Body of pancreas (tissue), 4 donors: ENCODE results near the gene RIMKLA. TPM values are rescaled to one million over a fixed set of nuclear protein-coding genes. Genes with fewer than 3 reads are reported as not detected.
A peak's percentile ranks its signal among the peaks of the same experiment; 100 is the strongest.

Source experiments
- ATAC-seq: fragments of 150-250 bp; one replicate; pipeline ENCODE4 v1.9.1; 2016
- DNase-seq, 4 donors: peaks; one replicate each; pipeline ENCODE4 v3.0.0-alpha.2; 2019
- H3K27ac ChIP-seq, 4 donors: fragments of 200-600 bp; sonication (generic); 1 replicate in 3 of 4; 2 replicates in 1 of 4; pipeline versions ENCODE4 v1.5.1 to v1.6.1; 2016 to 2019; ENCODE audit warnings: mild to moderate bottlenecking in 1 of 4, mixed read lengths in 1 of 4, moderate library complexity in 1 of 4
- H3K27me3 ChIP-seq, 2 donors: fragments of 200-600 bp; sonication (generic); one replicate each; pipeline ENCODE4 v1.6.0; 2016; ENCODE audit warnings: mild to moderate bottlenecking in 1 of 2
- H3K36me3 ChIP-seq, 2 donors: fragments of 200-600 bp; sonication (generic); replicated peaks in 1 of 2; 2 replicates each; pipeline ENCODE4 v1.5.1; 2016; ENCODE audit warnings: low read depth in 2 of 2; ENCODE audit not compliant: insufficient read depth in 1 of 2
- H3K4me1 ChIP-seq: fragments of 200-600 bp; sonication (generic); one replicate; pipeline ENCODE4 v1.6.0; 2016
- H3K4me3 ChIP-seq, 2 donors: fragments of 200-600 bp; sonication (generic); 1 replicate in 1 of 2; 2 replicates in 1 of 2; pipeline ENCODE4 v1.5.1; 2016 to 2019
- H3K9me3 ChIP-seq, 3 donors: fragments of 200-600 bp; sonication (generic); 1 replicate in 2 of 3; 2 replicates in 1 of 3; pipeline ENCODE4 v1.5.1; 2016
- POLR2A ChIP-seq, 3 donors: fragments of 450-650 bp; IDR thresholded peaks; one replicate each; pipeline ENCODE4 v1.6.1; 2016; ENCODE audit warnings: antibody characterized with exemption in 3 of 3, mild to moderate bottlenecking in 2 of 3
- WGBS, 2 donors: methylation state at CpG; one replicate each; pipeline ENCODE4 v1.1.5; 2017; 5-methylcytosine and 5-hydroxymethylcytosine counted together
- intact Hi-C: fragments of 100-400 bp; cut with DNase I; formaldehyde crosslinking; loops from one replicate; pipeline ENCODE4 v1.15.1; 2023
- total RNA-seq, 2 donors: library from RNA; depleted of rRNA; stranded (reverse); fragments of >200 nt; gene quantifications; one replicate each; pipeline ENCODE4 v1.1.0, GENCODE V29; 2016
- TF ChIP-seq, protein P1 (sequence below), 7 experiments: fragments of 450-650 bp in 4 of 7; fragments of 200-600 bp in 3 of 7; sonication (generic) in 3 of 7; IDR thresholded peaks; one replicate each; pipeline ENCODE4 v1.5.1; 2016 to 2019; ENCODE audit warnings: antibody characterized with exemption in 7 of 7

The RIMKLA gene
- total RNA-seq, 2 donors from 2014 or later = 0.99 to 1.6 TPM

DNA sequence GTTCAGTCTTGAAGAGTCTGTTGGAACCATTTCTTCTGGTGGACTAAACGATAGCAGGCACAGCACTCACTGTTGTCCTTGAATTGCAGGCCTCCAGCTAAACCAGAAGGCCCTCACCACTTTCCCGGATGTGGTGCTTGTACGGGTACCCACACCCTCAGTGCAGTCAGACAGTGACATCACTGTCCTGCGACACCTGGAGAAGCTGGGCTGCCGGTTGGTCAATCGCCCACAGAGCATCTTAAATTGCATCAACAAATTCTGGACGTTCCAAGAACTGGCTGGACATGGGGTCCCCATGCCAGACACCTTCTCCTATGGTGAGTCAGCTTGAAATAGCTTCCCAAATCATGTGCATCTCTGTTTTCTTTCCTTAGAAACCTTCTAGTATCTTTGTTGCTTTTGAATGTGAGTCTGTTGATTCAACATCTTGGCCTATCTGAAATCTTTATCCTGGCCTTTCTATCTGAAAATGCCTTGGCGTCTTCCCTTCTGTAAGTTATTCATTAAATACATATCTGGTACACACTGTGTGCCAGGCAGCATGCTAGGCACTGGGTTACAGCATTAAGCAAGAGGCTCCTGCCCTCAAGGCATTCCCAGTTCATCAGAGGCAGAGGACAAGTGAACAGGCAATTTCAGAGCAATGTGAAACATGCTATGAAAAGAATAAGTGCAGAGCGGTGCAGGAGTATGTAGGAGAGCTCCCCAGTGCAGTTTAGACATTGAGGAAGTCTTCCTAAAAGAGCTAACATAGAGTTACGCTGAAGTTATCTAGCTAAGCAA lies 18.9 kb downstream of the RIMKLA start:
- Histone ChIP-seq H3K9me3 (no peaks in the 10 kb centered on the region), H3K27me3 (no peaks in the 10 kb centered on the region), H3K4me1 (no peaks in the 10 kb centered on the region), H3K36me3 (no peaks in the 10 kb centered on the region), H3K27ac (no peak overlapping the region), H3K4me3 (no peak overlapping the region)
- TF ChIP-seq, protein P1, sequence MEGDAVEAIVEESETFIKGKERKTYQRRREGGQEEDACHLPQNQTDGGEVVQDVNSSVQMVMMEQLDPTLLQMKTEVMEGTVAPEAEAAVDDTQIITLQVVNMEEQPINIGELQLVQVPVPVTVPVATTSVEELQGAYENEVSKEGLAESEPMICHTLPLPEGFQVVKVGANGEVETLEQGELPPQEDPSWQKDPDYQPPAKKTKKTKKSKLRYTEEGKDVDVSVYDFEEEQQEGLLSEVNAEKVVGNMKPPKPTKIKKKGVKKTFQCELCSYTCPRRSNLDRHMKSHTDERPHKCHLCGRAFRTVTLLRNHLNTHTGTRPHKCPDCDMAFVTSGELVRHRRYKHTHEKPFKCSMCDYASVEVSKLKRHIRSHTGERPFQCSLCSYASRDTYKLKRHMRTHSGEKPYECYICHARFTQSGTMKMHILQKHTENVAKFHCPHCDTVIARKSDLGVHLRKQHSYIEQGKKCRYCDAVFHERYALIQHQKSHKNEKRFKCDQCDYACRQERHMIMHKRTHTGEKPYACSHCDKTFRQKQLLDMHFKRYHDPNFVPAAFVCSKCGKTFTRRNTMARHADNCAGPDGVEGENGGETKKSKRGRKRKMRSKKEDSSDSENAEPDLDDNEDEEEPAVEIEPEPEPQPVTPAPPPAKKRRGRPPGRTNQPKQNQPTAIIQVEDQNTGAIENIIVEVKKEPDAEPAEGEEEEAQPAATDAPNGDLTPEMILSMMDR (IDR thresholded peaks at IDR 0.05) = no peak
- TF ChIP-seq POLR2A (IDR thresholded peaks at IDR 0.05) = no peak
- no peak for ATAC-seq
- WGBS, 2 donors = 78 to 86% methylated on average over 10 of the region's 10 CpGs
- intact Hi-C loops = no loop called here
- no peak for DNase-seq

DNA sequence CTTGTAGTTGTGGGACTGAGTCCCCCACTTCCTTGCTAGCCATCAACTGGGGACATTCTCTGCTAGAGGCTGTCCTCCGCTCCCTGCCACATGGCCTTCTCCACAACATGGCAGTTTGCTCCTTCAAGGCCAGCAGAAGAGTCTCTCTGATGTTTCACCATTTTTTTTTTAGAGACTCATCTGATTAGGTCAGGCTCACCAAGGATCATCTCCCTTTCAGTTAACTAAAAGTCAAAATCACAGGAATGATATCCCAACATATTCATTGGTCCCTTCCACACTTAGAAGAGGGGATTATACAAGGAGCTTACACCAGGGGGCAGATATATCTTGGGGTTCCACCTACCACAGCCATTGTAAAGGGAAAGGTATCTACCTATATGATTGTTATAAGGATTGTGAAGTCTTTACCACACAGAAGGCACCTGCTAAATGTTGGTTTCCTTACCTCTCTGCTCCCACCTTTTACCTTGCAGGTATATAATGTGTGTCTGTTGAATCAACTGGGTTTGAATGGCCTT lies 23.3 kb downstream of the RIMKLA start:
- no peak overlapping the region for H3K4me3 ChIP-seq
- no peaks in the 10 kb centered on the region for H3K27me3 ChIP-seq
- no peak overlapping the region for H3K27ac ChIP-seq
- H3K4me1 ChIP-seq = no peaks in the 10 kb centered on the region
- H3K9me3 ChIP-seq = no peaks in the 10 kb centered on the region
- intact Hi-C loops = no loop called here
- DNase-seq (no peak), ATAC-seq (no peak)
- TF ChIP-seq POLR2A (IDR thresholded peaks at IDR 0.05) = no peak
- TF ChIP-seq, protein P1 (IDR thresholded peaks at IDR 0.05) = no peak
- WGBS, 2 donors = 94 to 100% methylated on average over 1 of the region's 1 CpG
- H3K36me3 ChIP-seq = no peaks in the 10 kb centered on the region

DNA sequence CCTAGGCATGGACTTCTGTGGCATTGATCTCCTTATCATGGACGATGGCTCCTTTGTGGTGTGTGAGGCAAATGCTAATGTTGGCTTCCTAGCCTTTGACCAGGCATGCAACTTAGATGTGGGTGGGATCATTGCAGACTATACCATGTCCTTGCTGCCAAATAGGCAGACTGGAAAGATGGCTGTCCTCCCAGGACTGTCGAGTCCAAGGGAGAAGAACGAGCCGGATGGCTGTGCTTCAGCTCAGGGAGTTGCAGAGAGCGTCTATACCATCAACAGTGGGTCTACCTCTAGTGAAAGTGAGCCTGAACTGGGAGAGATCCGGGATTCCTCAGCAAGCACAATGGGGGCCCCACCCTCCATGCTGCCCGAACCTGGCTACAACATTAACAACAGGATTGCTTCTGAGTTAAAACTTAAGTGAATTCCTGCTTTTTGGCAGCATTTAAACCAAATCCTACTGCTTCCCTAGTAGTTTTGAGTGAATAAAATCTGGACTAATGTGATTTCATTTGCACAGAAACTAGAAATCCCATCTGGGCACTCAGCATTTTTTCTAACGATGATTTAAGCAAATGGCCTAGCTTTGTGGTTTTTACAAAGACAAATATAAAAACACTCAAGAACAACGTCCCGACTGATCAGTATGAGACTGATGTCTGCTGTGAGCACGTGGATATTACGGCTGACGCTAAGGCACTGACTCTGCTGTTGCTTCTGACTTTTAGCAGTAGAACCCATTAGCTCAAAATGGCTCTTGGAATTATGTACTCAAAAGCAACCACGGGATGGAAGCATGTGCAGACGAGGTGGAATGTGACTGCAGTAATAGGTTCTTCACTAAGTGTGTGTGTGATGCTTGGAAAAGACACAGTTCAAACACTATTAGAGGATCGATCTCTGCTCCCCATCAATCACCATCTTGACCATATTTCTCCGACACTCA lies 34.2 kb downstream of the RIMKLA start:
- no peak for ATAC-seq
- Histone ChIP-seq H3K27me3 (no peaks in the 10 kb centered on the region), H3K4me3 (no peak overlapping the region), H3K4me1 (peaks cover 6% of the 10 kb centered on the region), H3K9me3 (no peaks in the 10 kb centered on the region), H3K27ac (no peak overlapping the region), H3K36me3 (no peaks in the 10 kb centered on the region)
- WGBS, 2 donors = 85 to 86% methylated on average over 16 to 17 of the region's 17 CpGs
- TF ChIP-seq, protein P1 (IDR thresholded peaks at IDR 0.05) = no peak
- no peak for TF ChIP-seq POLR2A (IDR thresholded peaks at IDR 0.05)
- no peak for DNase-seq
- intact Hi-C loops = no loop called here

DNA sequence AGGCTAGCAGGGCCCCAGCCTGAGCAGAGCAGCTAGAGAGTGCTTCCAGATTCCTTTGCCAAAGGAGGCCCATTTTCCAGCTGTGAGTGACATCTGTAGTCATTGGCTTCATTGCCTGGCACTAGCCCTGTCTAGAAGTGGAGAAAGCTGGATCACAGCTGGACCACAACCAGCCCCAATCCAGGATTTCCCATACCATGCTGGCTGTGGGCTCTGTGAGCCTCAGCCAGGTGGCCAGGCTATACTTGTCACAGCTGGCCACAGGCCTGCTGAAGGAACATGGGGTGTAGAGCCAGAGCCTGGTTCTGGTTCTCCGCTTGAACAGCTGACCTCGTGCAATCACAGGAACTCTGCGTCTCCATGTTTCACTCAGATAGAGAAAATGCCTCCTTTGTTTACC lies 36.6 kb downstream of the RIMKLA start:
- ATAC-seq (peak; percentile 64), DNase-seq (peak; percentile 35 to 78 (median 56))
- 14 to 54% methylated on average over 2 to 3 of the region's 3 CpGs for WGBS, 2 donors
- Histone ChIP-seq H3K9me3 (no peaks in the 10 kb centered on the region), H3K4me3 (no peak overlapping the region), H3K36me3 (no peaks in the 10 kb centered on the region), H3K4me1 (peaks cover 24% of the 10 kb centered on the region), H3K27ac (no peak overlapping the region), H3K27me3 (no peaks in the 10 kb centered on the region)
- intact Hi-C loops = no loop called here
- no peak for TF ChIP-seq POLR2A (IDR thresholded peaks at IDR 0.05)
- TF ChIP-seq, protein P1 (IDR thresholded peaks at IDR 0.05) = no peak
